Measurements from ENCODE around the gene MPP1. TPM values are rescaled to one million over a fixed set of nuclear protein-coding genes. Genes with fewer than 3 reads are reported as not detected.

MPP1 gene
- total and polyA plus RNA-seq, 9 of the 15 experiments (the other 6 are each of a cell fraction or from before 2014, with no cell fraction given) = 227 to 395 (median 283) TPM

- 0 out of 2 replicates have a peak overlapping the region, but pooled peaks have one; percentile 7 for H3K4me2 ChIP-seq (ENCODE audit: insufficient read depth, low read length)
- no peaks in the 10 kb centered on the region for H3K9me3 ChIP-seq (replicated peaks; ENCODE audit: control insufficient read depth, insufficient read depth, low read depth, low read length)
- ATAC-seq = peak; percentile 62
- no peak overlapping the region for H2AFZ ChIP-seq (ENCODE audit: low read depth, low read length)
- ChIA-PET POLR2A (interaction anchor here (1.3 kb wide), 1 partner anchor 29 kb away, joined by 3 read pairs; no protein-coding TSS in a partner anchor), CTCF (ENCODE audit: low intra/inter-chr PET ratio) (no interaction called here)
- H3K4me1 ChIP-seq (replicated peaks in 1 of 2; ENCODE audit: control insufficient read depth in 2 of 2, insufficient read depth in 2 of 2, low read length in 2 of 2) = peaks cover 4 to 53% of the 10 kb centered on the region in 2 experiments; a peak in 4 of 5 replicates
- peak; percentile 15 for FAIRE-seq
- H3K36me3 ChIP-seq (ENCODE audit: control insufficient read depth, insufficient read depth, low read length) = peaks cover 28% of the 10 kb centered on the region
- intact Hi-C loops (cut with micrococcal nuclease) (no loop called here), in situ Hi-C loops (cut with MboI) (loop anchor here (25.0 kb wide), 1 partner anchor 147 kb away; the partner anchor contains the start of gene CTAG1A)
- H3K9ac ChIP-seq (ENCODE audit: insufficient read depth in 1 of 2, low read depth in 2 of 2, low read length in 2 of 2) = peak overlapping the region in 1 of 2 experiments; percentile 41; a peak in 1 of 4 replicates
- peaks cover 80% of the 10 kb centered on the region for H3K79me2 ChIP-seq (ENCODE audit: control insufficient read depth, insufficient read depth, low read length)
- peak overlapping the region; percentile 60; the same call in 2 of the 3 replicates for H3K27ac ChIP-seq (ENCODE audit: extremely low read depth, low read depth, low read length)
- WGBS (ENCODE audit: insufficient coverage, low coverage, missing lambda C conversion rate) = 43% methylated on average over 8 of the region's 8 CpGs
- 0 out of 2 replicates have a peak, but pooled peaks cover 4% of the 10 kb centered on the region for H4K20me1 ChIP-seq (replicated peaks; ENCODE audit: control insufficient read depth, insufficient read depth, low read length)
- H3K27me3 ChIP-seq (ENCODE audit: control insufficient read depth in 2 of 2, insufficient read depth in 2 of 2, low read length in 2 of 2) = no peaks in the 10 kb centered on the region
- peak in 1 of 4 experiments; percentile 32 for DNase-seq (ENCODE audit: extremely low read depth in 1 of 4, low spot score in 3 of 4)
- no TSS peak for BruUV-seq (replicated peaks)
- H3K9me1 ChIP-seq (ENCODE audit: control insufficient read depth, insufficient read depth, low read length) = no peaks in the 10 kb centered on the region
- H3K4me3 ChIP-seq = no peak overlapping the region
- TF ChIP-seq GABPA (tag; conservative IDR thresholded peaks at IDR 0.05; ENCODE audit: low read depth) = peak; percentile 22; the same call in 1 of the 2 replicates
- TF ChIP-seq, protein P1, sequence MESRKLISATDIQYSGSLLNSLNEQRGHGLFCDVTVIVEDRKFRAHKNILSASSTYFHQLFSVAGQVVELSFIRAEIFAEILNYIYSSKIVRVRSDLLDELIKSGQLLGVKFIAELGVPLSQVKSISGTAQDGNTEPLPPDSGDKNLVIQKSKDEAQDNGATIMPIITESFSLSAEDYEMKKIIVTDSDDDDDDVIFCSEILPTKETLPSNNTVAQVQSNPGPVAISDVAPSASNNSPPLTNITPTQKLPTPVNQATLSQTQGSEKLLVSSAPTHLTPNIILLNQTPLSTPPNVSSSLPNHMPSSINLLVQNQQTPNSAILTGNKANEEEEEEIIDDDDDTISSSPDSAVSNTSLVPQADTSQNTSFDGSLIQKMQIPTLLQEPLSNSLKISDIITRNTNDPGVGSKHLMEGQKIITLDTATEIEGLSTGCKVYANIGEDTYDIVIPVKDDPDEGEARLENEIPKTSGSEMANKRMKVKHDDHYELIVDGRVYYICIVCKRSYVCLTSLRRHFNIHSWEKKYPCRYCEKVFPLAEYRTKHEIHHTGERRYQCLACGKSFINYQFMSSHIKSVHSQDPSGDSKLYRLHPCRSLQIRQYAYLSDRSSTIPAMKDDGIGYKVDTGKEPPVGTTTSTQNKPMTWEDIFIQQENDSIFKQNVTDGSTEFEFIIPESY (CRISPR knock-in tag; IDR thresholded peaks at IDR 0.05) = peak; percentile 46; the same call in 1 of the 2 replicates
- TF ChIP-seq CEBPB (tag; IDR thresholded peaks at IDR 0.05) = 0 out of 2 replicates have a peak, but pooled peaks have one; percentile 23
- TF ChIP-seq PKNOX1 (IDR thresholded peaks at IDR 0.05) = no peak
- TF ChIP-seq TBP (optimal IDR thresholded peaks at IDR 0.05; ENCODE audit: low read depth, low read length) = no peak
- TF ChIP-seq EGR1 (conservative IDR thresholded peaks at IDR 0.05) = peak; percentile 58
Observed at GRCh38 chrX:154734061-154734781, 71.1 kb downstream of the MPP1 start.
